Mammary microvascular endothelial cell (primary cell): ENCODE measurements around the gene ZWILCH. TPM values are rescaled to one million over a fixed set of nuclear protein-coding genes. Genes with fewer than 3 reads are reported as not detected.

Source experiments
- total RNA-seq: library from RNA; depleted of rRNA; stranded (reverse); fragments of >200 nt; gene quantifications from 2 replicates; pipeline ENCODE4 v1.2.3, GENCODE V29; 2015

ZWILCH gene
- total RNA-seq, result 42.6 and 55.8 TPM in 2 replicates

DNA sequence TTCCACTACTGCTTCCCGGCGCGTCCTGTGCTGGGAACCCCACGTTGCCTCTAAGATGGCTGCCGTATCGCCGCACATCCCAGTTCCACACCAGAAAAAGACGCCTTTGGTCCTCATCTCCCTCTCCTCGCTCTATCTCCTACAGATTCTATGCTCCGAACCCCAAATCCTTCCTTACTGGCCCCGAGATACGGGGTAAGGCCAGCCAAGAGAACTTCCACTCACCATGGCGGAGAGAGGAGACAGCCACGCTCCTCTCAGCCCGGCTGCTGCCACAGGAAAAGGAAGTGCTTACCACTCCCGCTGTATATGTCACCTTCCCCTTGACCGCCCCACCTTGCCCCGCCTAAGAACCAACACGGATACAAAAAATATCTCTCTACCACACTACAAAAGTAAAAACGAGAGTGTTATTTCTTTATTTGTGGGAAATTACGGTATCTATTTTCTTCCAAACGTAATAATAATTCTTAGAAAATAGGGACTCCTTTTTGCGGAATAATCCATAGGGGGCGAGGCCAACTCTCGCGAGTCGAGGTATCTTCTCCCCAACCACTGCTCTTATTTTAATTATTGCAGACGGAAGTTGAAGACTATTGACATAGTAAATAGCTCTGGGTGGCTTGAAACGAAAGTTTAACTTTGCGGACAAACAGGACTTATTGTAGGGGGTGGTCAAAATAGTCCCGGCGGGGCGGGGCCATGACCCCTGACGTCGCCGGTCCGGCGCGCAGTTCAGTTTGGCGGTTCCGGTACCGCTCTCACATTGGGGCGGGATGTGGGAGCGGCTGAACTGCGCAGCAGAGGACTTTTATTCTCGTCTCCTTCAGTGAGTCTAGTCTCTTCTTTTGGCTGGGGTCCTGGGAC is at the start of gene ZWILCH, which contains the start of gene RPL4:
Gene ZWILCH (plus strand): TSS at position 764 of the 867 bp plus-strand sequence. CDS start 13 bp downstream, at position 777.
Gene RPL4 (minus strand): TSS at position 293 of the 867 bp plus-strand sequence. CDS start 65 bp downstream, at position 228.

DNA sequence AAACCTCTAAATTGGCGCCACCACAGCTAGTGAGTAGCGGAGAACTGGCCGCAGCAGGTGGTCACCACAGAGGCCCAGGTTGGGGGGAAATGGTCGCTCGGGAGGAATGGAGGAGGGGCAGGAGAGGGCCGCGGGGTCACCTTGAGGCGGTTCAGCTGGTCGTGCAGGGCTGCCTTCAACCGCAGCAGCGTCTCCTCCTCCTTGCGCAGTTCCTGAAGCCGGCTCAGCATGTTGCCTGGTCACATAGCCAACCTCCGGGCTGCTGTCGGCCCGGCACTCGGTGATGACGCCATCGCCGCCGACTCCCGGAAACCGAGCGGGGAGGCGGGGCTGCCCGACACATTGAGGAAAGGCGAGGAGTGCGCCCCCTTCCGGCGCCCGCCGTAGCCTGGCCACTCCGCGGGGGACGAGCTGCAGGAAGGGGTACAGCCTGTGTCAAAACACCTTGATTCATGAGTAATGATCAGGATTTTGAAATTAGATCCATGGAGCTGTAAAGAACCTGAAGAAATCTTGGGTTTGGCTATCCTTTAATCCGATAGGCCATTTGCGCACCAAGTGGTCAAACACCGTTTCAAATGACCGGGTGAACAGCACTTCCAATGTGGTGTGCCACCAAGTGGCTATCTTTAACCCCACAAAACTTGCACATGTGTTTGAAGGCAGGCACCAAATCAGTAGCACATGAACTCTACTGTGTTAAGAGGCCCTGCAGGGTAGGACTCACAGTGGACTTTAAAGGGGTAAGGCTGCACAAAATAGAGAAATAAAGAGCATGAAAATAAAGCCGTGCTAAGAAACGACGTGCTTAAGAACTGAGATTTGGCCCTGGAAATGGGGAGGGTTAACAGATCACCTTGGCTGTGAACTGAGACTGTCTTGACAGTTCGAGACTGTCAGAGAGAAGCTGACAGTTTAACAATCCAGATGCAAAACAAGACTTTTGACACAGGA is 7.3 kb upstream of the ZWILCH start, which contains the start of gene SNAPC5:
Gene SNAPC5 (minus strand): TSS at position 261 of the 954 bp plus-strand sequence. CDS start 31 bp downstream, at position 230.

DNA sequence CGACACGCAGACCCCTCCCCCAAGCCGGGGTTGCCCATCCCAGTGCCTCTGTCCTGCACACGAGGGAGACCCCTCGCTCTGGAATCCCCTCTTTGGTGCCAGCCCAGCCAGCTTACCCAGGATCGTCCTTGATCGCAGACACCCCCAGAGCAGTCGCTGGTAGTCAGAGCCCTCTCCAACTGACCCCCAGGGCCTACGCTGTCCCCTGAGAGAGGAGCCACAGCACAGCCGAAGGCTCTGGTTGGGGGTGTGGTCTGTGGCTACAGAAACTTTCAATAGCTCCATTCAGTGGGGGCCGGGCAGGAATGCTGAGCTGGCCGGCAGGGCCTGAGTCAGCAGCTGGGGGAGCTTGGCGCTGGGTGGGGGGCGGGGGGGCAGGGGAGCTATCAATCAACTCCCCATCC is 60.6 kb downstream of the ZWILCH start, which contains the start of gene LCTL:
Gene LCTL (minus strand): TSS at position 258 of the 404 bp plus-strand sequence. CDS start 633 bp downstream, outside the sequence.

Other genes starting within 250 kb of the ZWILCH start
- gene DIS3L, start 211.8 kb upstream of the ZWILCH start, total RNA-seq, result 18.7 and 19.7 TPM in 2 replicates
- gene TIPIN, start 148.6 kb upstream of the ZWILCH start, total RNA-seq, result 11.7 and 12.2 TPM in 2 replicates
- 51.0 and 56.9 TPM in 2 replicates for gene MAP2K1, start 118.4 kb upstream of the ZWILCH start, total RNA-seq
- 22.5 and 28.0 TPM in 2 replicates for gene SNAPC5, start 7.6 kb upstream of the ZWILCH start, total RNA-seq
- gene RPL4, start 471 bp upstream of the ZWILCH start, total RNA-seq, result 3,625 and 4,135 TPM in 2 replicates
- not detected in 2 replicates for gene LCTL, start 60.7 kb downstream of the ZWILCH start, total RNA-seq
- 24.8 and 25.6 TPM in 2 replicates for gene SMAD6, start 196.9 kb downstream of the ZWILCH start, total RNA-seq